HG03108 (cell line): ENCODE data around the gene TNFRSF21.
"Not testable (repeated sequence)": the region's sequence is repeated elsewhere in the genome, so short reads cannot be mapped to it uniquely, and the experiment has no call there.

ENCODE experiments used
- ATAC-seq: cut with Tn5 transposase; IDR thresholded peaks from one replicate; pipeline ENCODE4 v1.9.1; 2021; ENCODE audit warnings: moderate library complexity; ENCODE audit not compliant: unreplicated experiment

Gene TNFRSF21

GRCh38 chr6:47309291-47310130 is at the start of gene TNFRSF21:
TNFRSF21 (minus strand) TSS chr6:47309905; CDS start chr6:47309511, 394 bp downstream.
- ATAC-seq, result peak; percentile 99

GRCh38 chr6:47358440-47359225 is 48.9 kb upstream of the TNFRSF21 start:
- ATAC-seq, result no peak

- peak; percentile 57 for ATAC-seq
These were observed 48.1 kb upstream of the TNFRSF21 start for GRCh38 chr6:47357827-47358226.

GRCh38 chr6:47355496-47355895 is 45.8 kb upstream of the TNFRSF21 start:
- no peak for ATAC-seq

GRCh38 chr6:47353871-47354270 is 44.2 kb upstream of the TNFRSF21 start:
- ATAC-seq, result no peak

GRCh38 chr6:47352966-47353365 is 43.3 kb upstream of the TNFRSF21 start:
- ATAC-seq, result no peak

GRCh38 chr6:47352194-47352920 is 42.7 kb upstream of the TNFRSF21 start:
- ATAC-seq, result no peak

GRCh38 chr6:47351621-47352020 is 41.9 kb upstream of the TNFRSF21 start:
- no peak for ATAC-seq

GRCh38 chr6:47349931-47350330 is 40.2 kb upstream of the TNFRSF21 start:
- ATAC-seq, result no peak

GRCh38 chr6:47348316-47348863 is 38.7 kb upstream of the TNFRSF21 start:
- no peak for ATAC-seq

GRCh38 chr6:47345761-47346160 is 36.1 kb upstream of the TNFRSF21 start:
- ATAC-seq, result no peak

- ATAC-seq, result no peak
These were observed 34.3 kb upstream of the TNFRSF21 start for GRCh38 chr6:47344022-47344421.

GRCh38 chr6:47343600-47343999 is 33.9 kb upstream of the TNFRSF21 start:
- ATAC-seq, result no peak

- ATAC-seq, result no peak
These were observed 33.1 kb upstream of the TNFRSF21 start for GRCh38 chr6:47342824-47343223.

- ATAC-seq, result no peak
These were observed 27.8 kb upstream of the TNFRSF21 start for GRCh38 chr6:47337519-47337918.

GRCh38 chr6:47336334-47336733 is 26.6 kb upstream of the TNFRSF21 start:
- no peak for ATAC-seq

GRCh38 chr6:47335466-47335865 is 25.8 kb upstream of the TNFRSF21 start:
- ATAC-seq, result peak; percentile 88

GRCh38 chr6:47334334-47334733 is 24.6 kb upstream of the TNFRSF21 start:
- ATAC-seq, result no peak

GRCh38 chr6:47328606-47329005 is 18.9 kb upstream of the TNFRSF21 start:
- not testable (repeated sequence) for ATAC-seq

- ATAC-seq, result not testable (repeated sequence)
These were observed 18.4 kb upstream of the TNFRSF21 start for GRCh38 chr6:47328139-47328538.

GRCh38 chr6:47323887-47324286 is 14.2 kb upstream of the TNFRSF21 start:
- no peak for ATAC-seq
